Fibroblast of skin of left quadriceps (primary cell): ENCODE results near the gene NKAIN2.

Source experiments
- DNase-seq, 2 experiments: peaks; one replicate each; pipeline ENCODE4 v3.0.0-alpha.2; 2013; ENCODE audit warnings: low read depth in 2 of 2

NKAIN2 gene

DNA sequence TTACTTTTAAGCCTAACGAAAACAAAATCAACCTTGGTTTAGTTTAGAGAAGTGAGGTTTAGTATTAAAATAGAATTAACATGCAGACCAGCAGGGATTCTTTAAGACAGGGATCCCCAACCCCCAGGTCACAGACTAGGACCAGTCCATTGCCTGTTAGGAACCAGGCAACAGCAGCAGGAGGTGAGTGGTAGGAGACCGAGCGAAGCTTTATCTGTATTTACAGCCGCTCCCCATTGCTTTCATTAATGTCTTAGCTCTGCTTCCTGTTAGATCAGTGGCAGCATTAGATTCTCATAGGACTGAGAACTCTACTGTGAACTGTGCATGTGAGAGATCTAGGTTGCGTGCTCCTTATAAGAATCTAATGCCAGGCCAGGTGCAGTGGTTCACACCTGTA lies 225.9 kb downstream of the NKAIN2 start:
- no peak for DNase-seq

DNA sequence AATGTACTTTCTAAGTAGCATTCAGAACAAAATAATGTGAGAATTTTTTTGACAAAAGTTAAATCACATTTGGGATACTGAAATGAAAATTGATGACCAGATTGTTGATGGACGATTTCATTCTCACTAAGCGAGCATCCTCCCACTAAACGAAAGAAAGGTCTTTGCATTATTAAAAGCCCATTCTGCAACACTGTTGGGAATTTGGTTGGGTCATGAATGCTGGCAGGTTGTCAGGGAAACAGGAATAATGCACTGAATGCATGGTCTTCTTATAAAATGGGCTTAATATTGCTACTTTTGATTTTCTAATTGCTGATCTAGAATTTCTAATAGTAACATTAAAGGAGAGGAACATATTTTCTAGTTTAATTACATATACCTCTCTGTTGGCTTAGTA lies 229.8 kb downstream of the NKAIN2 start:
- DNase-seq: no peak

DNA sequence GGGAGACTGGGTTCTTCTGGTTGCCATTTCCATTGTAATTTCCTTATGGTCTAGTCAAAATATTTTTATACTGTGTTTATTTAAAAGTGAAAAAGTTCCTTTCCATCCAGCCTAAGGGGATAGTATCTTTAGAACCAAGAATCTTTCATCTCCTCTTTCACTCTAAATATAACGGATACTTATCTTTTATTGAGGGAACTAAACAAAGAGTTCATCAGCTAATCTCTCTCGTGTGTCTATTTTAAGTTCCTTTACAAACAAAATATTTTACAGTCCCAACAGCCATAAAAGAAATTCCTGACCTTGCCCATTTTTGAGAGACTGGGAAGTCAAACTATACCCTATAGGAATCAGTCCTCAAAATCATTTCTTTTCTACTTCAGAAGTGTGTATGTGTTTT lies 232.7 kb downstream of the NKAIN2 start:
- DNase-seq: no peak

DNA sequence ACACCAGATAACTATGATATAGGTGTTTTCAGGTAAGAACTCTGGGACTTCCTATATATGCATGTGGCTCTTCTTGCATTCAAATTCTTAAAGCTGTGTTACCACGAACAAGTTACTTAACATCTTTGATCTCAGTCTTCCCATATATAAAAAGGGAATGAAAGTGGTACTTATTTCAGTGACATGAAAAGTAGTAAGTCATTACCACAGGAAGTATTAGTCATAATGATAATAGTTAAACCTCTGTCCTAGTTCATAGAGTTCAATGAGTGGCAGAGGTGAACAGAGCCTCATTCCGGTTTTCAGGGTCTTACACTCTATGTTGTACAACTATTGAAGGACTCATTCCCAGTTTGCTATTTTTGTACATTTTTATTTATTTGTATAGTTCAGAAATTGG lies 237.0 kb downstream of the NKAIN2 start:
- DNase-seq: no peak

DNA sequence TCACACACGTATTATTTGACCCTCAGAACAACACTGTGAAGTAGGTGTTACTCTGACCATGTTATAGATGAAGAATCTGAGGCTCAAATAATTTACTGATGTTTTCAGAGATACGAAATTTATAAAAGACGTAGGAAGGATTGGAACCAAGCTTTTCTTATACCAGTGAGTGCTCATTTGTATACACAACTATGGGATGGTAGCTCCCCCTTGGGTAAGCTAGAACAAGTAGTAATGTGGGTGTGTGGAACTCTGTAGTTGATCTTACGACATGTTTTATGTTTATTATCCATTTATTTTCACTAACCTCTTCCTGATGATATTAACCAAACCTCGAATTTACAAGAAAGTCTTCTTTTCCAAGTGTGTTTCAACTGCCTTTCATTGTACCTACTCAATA lies 248.5 kb downstream of the NKAIN2 start:
- DNase-seq: no peak

DNA sequence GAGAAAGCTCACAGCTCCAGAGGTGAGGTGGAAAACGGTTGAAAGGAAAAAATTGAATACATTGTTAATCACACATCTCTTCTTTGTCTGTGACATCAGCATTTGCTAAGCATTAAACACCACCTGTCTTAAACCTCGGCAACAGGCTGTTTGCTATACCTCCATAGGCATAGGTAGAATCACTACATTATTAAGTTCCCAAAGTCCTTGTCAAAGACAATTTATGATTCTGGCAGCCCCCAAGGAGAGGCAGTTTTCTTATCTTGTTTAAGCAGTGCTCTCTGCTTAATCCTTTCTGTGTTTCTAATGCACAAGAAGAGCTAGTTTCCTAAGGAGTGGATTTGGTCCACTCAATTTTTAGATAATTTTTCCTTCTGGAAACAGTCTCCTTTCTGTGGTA lies 249.7 kb downstream of the NKAIN2 start:
- no peak for DNase-seq

DNA sequence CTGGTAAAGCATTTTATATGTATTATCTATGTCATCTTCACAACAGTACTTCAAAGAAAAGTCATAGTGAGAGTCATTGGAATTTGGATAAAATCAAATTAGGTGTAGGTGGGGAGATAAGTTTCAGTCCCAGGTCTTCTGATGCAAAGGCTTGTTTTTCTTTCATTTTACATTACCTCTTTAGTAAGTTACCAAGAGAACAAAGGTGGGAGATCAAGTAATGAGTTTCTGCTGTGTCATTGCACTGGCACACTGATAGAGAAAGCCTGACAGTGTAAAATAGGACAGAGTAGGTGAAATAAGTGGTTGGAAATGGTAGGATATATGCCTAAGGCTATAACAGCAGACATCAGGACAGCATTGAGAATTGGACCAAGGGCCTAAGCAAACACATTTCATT lies 250.4 kb downstream of the NKAIN2 start:
- no peak for DNase-seq

DNA sequence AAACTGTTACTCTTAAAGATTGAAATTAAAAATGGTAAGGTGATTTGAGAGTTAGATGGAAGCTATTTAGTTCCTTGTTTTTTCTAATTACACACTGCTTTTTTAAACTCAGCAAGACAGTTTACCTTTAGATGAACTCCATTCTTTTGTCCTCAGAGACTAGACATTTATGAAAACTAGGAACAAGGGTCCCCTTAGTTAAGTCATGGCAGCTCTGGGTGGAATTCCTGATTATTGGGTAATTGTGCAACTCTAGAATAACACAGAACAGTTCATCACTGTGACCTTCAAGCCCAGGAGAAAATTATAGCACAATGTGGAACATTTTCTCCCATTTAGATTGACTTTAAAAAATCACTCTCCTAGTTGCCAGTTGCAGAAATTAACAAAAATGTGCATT lies 251.7 kb downstream of the NKAIN2 start:
- DNase-seq: no peak

DNA sequence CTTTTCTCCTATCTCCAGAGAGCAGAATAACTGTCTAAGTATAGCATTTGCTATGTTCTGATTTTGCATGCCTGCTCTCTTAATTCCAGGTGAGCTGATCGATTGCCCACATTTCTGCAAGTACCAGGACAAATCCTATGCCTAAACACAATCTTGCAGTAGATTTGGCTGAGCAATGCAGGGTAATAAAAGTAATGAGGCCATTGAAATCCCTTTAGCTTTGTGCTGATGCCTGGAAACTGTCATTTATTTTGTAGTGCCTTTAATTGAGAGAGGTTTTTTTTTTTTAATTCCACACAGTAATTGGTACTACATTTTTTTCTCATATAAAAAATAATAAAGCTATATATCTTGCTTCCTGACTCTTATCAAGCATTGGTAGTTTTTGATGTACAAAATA lies 252.3 kb downstream of the NKAIN2 start:
- no peak for DNase-seq

DNA sequence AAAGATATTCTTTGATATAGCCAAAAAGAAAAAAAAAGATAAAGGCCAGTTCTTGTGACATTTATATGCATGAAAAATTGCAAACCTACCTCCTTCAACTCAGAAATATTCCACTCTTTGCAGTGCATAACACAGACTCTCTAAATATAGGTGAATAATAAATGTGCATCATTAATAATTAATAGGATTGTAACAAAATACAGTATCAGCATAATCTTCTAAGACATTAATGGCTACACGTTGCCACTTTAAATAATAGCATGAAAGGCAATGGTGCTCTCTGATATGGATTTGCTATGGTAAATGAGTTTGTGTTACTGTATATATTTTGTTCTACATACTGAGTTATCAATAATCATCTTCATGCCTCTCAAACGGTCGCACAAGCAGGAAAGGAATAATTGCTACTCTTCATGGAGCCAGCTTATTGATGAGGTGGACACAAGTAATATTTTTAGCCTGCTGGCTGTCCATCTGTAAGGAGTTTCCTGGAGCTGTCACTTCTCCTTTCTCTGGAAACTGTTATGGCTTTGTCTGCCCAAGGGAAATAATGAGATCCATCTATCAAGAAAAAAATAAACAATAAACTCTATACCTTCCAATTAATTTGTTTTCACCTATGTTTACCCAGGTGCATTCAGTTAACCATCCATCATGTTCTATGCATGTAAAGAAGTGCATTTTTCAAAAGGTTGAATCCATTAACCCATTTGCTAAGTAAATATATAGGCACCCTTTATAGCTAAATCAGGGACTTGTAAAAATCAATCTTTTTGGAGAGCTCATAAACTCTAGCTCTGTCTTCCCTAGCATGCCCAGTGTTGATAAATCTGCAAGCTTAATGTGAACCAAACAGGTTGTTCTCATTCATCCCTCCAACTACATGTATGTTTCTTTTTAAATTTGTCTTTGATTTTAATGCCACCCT lies 253.0 kb downstream of the NKAIN2 start:
- DNase-seq: no peak

DNA sequence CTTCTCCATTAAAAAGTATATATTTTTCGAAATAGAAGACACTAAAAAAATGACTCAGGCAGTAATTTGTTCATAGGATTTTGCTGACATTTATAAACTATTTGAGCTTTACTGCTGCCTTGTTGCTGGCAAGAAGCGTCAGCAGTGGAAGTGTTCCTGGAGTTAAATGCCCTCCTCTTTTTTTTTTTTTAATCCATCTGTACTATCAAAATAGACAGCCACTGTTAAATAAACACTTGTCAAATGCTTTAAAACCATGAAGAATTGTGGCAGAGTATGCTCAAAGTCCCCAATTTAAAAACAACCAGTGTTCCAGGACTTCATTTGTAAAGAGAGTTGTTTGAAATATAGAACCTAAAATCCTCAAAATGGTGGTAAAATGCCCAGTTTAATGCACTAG lies 253.8 kb downstream of the NKAIN2 start:
- DNase-seq: no peak

DNA sequence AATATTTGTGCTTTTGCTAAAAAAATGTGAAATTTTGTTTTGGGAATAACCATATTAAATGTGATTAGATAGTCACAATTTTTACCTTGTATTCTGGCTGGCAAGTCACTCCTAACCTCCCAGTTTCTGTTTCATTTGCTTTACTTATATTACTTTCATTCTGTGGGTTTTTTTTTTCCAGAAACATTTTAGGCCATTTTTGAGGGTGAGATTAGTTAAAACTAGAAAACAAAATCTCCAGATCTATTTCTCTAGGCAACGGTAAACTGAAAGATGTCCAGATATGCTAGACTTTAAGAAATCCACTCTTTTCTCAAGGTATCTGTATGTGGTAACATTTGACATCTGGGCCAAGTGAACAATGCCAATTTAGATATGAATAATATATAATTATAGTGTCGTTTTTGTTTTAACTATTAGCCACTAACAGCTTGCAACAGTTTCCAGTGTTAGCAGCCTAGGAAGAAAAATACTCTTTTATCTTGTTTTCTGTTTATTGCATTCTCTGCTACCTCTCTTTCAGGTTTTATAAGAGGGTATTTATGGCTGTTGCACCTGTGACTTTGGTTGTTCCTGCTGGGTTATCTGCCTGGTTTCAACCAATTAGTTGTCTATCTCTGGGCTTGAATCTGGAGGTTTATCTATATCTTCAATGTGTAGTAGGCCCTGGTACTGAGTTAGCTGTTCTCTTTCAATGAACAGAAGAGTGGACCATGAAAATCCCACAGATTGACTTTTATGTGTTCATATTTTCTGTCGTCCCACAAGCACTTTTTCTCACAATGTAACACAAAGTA lies 260.9 kb downstream of the NKAIN2 start:
- DNase-seq: no peak

DNA sequence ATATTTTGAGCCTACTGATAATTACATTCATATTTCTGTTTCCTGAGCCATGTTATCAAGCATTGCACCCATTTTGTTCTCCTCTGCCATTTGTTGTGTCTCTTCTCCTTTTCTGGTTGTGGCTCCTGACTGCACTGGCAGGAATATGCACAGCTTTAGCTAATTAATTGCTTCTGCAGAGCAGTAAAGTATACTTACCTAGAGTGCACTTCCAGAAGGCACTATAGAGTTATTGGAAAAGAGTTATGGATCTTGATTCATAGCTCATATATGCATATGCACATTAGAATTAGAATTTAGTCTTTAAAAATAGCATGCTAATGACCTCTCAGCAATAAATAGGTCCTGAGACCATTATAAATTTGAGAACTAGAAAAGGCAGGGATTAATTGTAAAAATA lies 262.6 kb downstream of the NKAIN2 start:
- DNase-seq: no peak

DNA sequence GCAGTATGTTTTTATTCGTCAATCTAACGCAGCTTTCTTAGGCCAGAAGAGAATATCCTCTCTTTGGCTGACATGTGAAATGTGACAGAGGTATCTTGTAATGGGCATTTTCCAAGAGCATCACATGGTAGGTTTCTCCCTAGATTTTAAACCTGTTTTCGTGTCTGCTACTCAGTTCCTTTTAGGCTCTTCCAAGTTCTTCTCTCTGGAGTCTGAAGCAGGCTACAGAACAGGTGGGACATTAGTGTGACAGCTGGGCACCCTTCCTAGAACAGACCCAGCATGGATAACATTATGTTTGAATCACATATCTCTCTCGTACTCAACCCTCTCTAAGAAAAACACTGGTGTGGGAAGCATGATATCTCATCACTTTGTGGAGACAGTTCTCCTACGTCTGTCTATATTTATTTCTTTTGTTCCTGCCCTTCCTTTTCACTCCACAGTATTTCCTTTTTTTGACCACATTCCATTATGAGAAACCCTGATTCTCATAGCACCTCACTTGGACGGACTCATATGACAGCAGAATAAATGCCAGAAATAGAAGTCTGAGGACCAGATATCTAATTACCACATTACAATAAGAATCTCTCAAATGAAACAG lies 263.4 kb downstream of the NKAIN2 start:
- DNase-seq: no peak

DNA sequence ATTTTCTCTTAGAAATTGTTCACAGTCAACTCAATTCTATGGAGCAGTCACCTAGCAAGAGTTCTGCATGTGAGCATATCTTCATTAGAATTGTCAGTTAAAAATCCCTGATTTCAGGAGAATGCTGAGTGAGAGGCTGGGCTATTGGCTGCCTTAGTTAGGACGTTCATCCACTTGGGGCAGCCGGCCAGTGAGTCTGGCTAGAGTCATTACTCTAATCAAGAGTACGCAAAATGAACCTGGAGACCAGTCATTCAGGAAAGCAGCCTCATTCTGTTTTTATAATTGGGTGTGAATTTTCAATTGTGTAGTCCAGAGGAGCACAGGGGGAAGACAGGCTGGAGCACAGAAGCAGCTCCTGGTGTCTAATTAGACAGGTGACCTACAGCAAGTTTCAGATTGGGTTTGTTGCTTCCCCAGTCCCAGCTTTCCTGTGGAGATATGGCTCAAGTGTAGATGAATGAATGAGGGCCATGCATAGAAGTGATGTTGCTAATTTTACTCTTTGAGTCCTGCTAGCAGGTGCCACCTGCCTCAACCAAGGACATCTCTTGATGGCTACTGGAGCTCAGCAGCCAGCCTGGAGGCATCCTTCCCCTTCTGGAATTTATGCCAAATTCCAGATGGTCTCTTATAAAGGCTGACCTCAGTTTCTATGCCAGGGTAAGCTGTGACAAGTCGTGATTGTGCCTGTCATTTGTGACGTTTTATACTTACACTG lies 265.7 kb downstream of the NKAIN2 start:
- DNase-seq: no peak

DNA sequence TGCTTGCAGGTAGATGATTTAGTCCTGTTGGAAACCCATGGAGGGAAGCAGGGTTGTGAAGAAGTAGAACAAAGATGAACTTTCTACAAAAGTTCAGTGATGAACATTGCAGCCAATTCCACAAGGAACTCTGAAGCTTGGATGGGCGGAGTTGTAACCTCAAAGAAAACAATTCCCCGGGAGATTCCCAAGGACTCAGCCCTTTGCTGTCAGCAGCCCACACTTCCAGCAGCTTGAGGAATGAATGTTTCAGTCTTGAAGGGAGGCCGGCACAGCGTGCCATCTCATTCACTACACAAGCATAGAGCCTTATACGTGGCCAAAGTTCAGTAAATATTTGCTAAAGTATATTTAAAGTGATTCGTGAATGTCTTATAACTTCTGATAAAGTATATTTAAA lies 269.4 kb downstream of the NKAIN2 start:
- DNase-seq: no peak

DNA sequence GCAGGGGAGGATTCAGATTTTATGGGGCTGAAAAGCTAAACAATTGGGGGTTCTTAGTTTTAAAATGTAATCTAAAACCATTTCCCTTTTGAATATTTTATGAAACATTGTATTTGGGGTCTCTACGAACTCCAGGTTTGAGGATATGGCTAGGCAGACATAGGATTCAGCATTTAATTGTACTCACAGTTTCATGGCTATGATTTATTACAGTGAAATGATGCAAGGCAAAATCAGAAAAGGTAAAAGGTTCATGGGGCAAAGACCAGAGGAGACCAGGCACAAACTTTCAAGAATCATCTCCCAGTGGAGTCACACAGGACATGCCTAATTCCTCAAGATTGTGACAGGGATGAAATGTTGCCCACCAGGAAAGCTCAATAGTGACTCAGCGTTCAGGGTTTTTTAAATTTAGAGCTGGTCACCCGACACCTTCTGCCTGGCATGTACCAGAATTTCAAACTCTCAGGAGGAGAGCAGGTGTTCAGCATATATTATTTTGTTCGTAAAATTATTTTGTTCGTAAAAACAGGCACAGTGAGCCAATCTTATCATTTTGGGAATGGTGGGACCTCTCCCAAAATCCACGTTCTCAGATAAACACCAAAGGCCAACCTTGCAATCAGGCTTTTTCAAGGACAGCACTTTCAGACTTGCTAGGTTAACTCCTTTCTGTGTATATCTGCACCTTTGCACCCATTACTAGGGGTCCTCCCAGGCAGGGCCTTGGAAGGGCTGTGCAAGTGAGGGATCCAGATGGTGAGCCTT lies 270.3 kb downstream of the NKAIN2 start:
- no peak for DNase-seq

DNA sequence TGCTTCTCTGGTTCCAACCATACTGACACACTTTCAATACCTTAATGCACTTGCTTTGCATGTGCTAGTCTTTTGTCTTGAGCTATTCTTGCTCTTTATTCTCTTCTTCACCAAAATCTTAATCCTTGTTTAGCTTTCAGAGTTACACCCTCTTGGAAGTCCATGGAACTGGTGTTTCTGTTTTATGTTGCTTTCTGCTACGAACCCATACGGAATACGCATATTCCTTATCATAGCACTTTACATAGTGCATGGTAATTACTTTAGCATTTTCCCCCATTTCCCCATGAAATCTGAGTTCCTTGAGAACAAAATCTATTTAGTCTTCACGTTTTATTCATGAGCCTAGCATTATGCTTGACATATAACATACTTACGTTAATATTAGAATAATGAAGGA lies 270.9 kb downstream of the NKAIN2 start:
- DNase-seq: no peak

DNA sequence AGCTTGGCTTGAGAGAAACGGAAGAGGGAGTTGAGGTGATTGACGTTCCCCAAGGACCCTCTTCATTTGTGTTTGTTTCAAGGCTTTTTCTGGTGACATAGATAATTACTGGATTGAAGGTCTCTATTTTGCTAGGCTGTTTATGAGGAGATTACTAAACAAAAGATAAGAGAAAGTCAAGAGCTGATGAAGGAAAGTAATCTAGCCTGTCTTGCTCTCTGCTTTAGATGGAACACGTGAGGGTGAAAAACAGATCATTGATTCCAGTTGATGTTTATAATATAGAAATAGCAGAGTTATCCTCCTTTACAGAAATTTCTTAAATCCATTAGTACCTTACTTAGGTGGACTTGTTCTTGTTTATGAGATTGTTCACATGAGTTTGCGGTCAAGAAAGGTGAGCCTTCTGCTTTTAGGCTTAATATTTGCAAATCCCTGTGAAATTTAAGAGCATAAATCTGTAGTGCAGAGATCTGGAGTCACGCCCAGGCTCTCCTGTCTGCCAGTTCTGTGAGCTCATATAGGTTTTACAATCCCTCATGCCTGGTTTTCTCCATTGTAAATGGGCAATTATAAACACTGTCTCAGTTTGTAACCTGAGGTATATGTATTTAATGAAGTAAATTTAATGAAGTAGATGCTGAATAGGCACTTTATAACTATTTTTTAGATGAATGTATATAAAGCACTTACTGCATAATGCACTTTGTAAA lies 272.8 kb downstream of the NKAIN2 start:
- DNase-seq: no peak

DNA sequence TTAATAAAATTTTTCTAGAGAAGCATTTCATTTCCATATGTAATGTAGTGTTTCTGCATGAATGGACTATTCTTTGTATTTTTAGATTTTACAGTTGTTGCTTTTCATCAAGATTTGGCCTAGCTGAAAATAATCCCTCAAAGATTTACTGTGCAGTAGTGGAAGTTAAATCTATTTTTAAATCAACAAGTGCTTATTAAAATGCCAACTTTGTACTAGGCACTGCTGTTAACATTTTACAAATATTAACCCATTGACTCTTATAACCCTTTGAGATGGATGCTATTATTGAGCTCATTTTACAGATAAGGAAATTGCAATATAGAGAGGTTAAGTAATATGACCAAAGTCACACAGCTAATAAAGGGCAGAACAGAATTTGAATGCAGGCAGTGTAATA lies 274.5 kb downstream of the NKAIN2 start:
- DNase-seq: no peak

DNA sequence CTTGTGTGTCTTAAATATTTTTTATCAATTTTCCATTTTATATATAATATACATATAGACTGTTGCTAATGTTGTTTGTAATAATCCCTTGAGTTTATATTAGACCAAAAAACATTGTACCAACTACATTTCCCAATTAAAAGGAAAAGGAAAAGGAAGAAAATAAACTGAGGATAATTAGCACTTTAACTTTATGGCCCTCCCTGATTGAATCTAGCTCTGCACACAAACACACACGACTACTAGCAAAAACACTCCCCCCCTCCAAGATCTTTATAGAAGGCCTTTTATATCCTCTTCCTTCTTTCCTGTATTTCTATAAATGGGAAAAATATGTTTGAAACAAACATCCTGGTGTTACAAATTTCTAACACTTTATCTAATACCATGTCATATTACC lies 276.8 kb downstream of the NKAIN2 start:
- no peak for DNase-seq
